HG02884 (cell line): Measurements from ENCODE around the gene LRP11.
"Not testable (repeated sequence)": the region's sequence is repeated elsewhere in the genome, so short reads cannot be mapped to it uniquely, and the experiment has no call there.

Source experiments
- ATAC-seq: cut with Tn5 transposase; IDR thresholded peaks from one replicate; pipeline ENCODE4 v1.9.1; 2021; ENCODE audit warnings: mild to moderate bottlenecking, moderate library complexity; ENCODE audit not compliant: unreplicated experiment

LRP11 gene

DNA sequence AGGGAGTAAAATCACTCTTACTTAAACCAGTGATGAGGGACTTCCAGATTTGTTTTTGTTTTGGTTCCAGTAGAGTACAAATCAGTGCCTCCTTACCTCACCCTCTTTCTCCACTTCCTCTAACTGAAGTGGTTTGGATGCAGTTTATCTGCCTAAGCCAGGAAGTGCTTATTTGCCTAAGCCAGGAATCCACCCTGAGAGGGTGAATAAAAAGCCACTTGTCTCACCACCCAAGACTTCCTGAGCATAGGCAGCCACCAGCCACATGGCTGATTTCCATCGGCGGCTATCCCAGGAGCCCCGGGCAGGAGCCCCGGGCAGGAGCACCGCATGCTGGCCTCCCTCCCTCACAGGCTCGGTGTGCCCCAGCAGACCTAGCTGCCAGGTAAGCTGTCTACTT, 12.0 kb downstream of the LRP11 start:
- ATAC-seq, result peak; percentile 52

DNA sequence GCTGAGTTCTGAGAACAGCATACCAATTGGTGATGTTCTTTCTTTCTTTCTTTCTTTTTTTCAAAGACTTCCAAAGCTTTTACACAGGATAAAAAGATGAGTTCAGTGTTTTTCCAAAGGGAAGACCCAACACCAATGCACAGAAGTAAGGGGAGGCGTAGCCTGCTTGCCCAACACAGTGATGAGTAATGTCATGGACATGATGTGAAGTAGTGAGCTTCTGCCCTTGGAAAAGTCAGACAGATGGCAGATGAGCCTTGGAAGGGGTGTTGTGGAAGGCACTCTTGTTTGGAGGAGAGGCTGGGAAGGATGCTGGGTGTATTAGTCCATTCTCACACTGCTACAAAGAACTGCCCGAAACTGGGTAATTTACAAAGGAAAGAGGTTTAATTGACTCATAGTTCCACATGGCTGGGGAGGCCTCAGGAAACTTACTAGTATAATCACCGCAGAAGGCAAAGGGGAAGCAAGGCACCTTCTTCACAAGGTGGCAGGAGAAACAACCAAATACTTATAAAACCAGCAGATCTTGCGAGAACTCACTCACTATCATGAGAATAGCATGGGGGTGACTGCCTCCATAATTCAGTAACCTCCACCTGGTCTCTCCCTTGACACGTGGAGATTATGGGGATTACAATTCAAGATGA, 12.6 kb downstream of the LRP11 start:
- no peak for ATAC-seq

DNA sequence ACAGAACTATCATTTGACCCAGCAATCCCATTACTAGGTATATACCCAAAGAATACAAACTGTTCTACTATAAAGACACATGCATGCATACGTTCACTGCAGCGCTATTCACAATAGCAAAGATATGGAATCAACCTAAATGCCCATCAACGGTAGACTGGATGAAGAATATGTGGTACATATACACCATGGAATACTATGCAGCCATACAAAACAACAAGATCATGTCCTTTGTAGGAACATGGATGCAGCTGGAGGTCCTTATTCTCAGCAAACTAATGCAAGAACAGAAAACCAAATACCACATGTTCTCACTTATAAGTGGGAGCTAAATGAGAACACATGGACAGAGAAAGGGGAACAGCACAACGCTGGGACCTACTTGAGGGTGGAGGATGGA, 15.8 kb downstream of the LRP11 start:
- not testable (repeated sequence) for ATAC-seq

DNA sequence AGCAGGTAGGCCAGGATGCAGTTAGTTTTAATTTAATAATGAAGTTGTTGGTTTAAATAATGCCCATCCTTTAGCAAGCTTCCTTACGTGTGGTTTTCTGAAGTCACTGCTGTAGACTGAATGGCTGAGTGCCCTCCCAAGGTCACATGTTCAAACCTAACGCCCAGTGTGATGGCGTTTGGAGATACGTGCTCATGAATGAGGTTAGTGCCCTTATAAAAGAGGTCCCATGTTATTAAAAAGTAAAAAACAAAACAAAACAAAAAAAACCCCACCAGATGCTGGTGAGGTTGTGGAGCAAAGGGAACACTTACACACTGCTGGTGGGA, 16.3 kb downstream of the LRP11 start:
- no peak for ATAC-seq

DNA sequence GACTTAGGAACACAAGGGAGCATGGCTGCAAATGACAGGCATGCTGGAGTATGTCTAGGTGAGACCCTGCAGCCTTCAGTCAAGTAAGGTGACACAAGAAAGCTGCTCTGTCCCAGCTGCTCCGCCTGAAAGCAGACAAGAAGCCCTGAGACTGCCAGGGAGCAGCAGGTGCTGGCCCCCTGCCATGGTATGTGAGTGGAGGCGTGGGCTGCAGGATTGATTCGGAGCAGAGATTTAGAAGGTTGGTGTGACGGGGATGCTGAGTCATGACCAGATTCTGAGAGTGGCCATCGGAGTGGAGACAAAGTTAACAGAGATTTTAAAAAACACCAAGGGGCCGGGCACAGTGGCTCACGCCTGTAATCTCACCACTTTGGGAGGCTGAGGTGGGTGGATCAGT, 17.8 kb downstream of the LRP11 start:
- no peak for ATAC-seq

DNA sequence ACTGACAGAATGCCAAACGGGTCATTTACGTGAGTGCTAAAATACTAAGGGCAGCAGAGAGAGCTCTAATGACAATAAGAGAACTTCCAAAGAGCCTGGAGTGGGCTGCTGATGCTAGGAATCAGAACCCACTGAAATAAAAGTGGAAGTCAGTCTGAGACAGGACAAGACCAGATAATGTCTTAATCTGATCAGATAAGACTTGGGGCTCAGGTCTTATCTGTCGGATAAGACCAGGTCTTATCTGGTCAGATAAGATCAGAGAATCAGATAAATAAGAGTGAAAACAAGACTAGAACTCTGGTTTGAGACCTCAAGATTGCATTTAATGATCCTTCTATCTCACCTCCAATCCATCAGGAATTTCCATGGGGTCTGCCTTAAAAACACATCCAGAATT, 18.6 kb downstream of the LRP11 start:
- no peak for ATAC-seq

DNA sequence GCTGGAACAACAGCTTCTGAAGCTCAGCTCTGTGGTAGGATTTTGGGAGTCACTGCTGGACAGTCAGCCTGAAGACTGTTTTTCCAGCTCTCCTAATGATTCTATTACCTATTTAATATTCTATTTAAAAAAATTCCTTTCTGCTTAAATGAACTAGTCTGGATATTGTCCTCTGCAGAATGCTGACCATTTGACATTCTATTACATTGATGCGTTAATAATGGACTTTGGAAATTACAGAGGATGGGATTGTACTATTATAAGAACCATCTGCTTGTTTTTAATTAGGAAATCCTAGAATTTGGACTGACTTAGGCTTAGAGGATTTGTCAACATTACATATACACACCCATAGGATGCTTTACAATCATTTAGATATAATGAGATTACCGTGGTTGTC, 19.7 kb downstream of the LRP11 start:
- no peak for ATAC-seq

DNA sequence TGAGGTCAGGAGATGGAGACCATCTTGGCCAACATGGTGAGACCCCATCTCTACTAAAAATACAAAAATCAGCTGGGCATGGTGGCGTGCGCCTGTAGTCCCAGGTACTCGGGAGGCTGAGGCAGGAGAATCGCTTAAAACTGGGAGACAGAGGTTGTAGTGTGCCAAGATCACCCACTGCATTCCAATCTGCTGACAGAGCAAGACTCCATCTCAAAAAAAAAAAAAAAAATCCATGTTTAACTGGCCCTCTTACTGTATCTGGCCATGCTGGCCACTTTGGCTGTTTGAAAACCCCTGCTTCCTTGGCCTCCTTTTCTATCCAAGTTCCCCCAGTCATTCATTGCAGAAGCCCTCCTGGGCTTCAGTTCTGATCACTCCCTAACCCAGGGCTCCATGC, 20.1 kb downstream of the LRP11 start:
- ATAC-seq, result not testable (repeated sequence)

DNA sequence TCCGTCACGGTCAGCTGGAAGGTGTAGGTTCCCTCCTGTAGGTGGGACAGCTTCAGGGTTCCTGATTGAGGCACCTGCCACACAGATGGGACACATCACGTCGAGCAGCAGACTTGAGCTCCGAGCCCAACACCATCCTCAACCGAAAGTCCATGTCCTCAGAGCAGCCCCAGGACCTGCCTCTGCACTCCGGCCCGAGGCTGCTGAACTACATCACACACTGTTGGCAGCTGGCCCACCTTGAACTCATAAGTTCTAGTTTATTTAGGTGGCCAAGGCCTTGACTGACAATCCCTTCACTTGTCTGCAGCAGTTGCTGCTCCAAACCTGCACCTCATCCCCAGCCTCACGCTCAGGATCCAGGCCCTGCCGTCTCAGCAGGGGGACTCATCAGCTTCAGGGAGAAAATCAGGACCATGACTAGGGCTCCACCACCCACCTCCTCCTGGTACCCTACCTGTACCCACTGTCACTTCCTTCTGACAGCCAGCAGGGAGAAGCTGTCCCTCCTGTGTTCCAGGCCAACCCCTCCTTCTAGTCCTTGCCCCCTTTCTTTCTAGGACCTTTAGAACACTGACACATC, 21.0 kb downstream of the LRP11 start:
- no peak for ATAC-seq

DNA sequence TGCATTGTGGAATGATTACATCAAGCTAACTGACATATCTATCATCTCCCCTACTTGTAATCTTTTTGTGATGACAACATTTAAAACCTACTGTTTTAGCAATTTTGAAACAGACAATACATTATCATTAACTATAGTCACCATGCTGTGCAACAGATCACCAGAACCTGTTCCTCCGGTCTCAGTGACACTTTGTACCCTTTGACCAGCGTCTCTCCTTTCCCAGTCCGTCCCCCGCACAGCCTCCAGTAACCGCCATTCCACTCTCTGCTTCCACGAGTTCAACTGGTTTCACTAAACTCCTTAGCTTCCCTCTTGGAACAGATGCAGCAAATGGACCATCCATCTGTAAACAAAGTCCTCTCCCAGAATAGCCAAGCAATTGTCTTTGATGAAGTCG, 21.8 kb downstream of the LRP11 start:
- ATAC-seq, result no peak

DNA sequence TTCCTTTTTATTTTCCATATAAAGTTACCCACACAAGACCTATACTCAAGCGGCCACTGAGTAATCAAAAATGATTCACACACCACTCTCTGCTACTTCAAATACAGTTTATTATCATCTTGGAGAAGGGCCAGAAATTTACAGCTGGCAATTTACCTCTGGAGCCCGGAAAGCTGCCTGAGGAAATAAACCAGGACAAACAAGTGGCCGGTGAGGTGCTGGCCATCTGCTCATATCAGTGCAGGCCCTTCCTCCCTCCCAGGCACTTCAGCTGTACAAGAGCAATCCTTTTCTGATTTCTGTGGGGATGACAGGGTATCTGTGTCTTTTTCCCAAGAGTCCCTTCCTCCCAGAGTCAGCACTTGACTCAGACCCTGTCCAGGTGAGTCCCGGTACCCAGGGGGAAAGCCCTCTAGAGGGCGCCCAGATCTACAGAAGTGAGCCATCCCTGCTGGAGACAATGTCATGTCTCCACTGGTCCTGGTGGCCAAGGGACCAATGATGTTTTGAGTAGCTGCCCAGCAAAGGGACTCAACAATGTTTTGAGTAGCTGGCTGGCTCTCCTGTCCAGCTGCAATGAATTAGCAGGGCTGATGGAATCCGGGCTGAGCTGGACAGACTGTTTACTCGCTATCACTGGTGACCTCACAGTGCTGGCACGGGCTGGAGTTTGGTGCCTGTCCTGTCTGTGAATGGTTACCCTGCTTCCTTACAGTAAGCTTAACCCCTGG, 23.6 kb downstream of the LRP11 start:
- no peak for ATAC-seq

DNA sequence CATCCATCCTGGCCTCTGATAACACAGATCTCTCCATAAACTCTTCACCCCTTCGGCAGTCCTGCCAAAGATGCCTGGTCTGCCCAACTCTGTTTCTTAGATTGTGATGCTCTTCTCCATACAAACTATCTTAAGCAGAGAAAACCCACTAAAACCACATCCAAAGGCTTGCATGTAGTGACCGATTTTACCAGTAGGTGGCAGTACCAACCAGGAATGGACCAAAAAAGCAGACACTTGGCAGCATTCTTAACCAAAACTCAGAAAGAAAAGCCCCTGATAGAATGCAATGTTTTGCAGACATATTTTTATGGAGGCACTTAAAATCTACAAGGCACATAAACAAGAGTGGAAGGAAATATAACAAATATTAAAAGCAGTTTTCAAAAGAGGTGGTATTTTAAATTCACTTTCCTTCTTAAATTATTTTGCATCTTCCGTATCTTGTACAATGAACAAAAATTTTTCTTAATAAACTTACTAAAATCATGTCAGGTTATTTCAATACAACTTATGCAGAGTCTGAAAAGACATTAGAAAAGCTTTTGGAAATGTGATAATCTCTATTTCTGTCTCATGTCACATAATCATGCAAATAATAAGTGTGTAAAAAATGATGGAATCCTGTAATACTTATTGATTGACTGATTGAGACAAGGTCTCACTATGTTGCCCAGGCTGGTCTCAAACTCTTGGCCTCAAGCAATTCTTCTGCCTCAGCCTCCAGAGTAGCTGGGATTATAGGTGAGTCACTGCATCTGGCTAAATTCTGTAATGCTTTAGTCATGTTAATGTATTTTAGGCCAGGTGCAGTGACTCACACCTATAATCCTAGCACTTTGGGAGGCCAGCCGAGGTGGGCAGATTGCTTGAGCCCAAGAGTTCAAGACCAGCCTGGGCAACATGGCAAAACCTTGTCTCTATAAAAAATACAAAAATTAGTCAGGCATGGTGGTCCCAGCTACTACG, 29.4 kb downstream of the LRP11 start:
- ATAC-seq, result no peak

DNA sequence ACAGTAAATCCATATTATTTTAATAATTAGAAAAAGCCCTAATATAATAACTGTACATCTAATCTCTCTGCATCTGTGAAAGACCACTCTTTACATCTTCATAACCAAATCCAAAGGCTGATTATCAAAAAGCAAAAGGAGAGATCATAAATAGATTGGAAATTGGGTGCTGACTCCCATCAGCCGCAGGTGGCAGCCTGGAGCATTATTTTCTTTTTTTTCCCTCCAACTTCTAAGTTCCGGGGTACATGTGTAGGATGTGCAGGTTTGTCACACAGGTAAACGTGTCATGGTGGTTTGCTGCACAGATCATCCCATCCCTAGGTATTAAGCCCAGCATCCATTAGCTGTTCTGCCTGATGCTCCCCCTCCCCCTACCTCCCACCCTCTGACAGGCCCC, 30.5 kb downstream of the LRP11 start:
- ATAC-seq, result no peak

DNA sequence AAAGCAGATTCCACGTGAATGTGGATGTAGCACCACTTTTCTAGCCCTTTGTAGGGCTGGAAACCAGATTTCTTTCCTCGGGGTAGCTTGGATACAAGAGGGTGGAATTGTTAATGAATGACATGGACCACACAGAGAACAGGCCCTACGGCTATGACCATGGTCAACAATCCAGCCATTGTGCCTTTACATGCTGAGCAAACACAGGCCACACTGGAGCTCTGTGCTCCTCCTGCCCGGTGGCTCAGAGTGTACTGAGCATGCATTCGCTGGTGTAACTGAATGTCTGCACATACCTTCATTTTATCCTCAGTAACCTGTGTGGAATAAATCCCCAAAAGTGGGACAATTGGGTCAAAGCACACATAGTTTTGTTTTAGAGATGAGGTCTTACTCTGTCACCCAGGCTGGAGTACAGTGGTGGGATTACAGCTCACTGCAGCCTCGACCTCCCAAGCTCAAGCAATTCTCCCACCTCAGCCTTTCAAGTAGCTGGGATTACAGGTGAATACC, 32.8 kb downstream of the LRP11 start:
- no peak for ATAC-seq

DNA sequence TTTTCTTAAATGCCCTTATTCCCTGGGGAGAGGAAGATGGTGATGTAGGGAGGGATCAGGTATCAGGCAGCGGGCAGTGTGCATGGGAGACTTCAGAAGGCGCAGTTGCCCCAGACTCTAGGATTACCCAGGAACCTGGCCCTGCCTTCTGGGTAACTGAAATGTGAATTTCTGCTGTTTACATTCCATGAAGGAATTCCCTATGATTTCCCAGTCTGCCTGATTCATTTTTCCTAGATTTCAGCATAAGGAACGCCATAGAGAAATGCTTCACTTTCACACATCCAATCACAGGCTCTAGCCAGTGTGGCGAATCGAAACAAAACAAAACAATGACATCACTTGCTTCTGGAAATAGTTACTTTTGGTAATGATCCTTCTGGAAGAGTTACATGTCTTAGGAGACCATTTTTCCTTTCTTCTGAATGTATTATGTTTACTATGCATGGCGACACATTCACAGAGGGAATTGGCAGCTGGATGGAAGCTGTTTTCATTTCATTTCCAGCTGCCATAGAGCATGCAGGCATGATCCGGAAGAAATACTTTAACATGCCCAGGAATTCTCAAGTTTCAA, 33.3 kb downstream of the LRP11 start:
- ATAC-seq, result no peak

DNA sequence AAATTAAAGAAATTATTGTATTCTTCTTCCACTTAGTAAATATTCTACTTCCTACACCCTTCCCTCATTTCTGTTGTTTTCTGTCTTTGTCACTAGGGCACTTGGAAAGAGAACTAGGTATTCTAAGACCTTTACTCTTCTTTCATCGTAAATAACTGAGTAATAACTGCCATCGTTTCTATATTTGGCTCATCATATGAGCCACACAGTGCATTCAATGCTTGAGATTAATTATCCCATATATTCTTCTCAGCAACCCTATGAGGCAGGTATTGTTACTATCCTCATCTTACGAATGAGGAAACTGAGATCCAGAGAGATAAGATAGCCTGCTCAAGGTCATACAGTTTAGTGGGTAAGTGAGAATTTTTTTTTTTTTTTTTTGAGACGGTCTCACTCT, 38.9 kb downstream of the LRP11 start:
- no peak for ATAC-seq

DNA sequence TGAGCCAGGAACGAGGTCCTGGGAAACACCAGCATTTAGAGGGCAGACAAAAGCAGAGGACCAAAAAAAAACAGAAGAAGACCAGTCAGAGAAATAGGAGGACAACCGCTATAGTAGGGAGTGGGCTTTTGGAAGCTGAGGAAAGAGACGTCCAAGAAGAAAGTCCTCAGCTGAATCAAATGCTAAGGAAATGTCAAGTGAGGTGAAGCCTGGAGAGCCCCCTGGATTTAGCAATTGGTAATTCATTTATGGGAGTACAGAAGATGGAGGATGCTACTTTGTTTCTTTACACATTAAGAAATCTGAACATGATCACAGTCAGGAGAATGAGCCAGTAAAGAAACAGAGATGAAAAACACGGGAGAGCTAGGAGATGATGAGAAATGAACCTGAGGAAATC, 41.1 kb downstream of the LRP11 start:
- ATAC-seq, result no peak

DNA sequence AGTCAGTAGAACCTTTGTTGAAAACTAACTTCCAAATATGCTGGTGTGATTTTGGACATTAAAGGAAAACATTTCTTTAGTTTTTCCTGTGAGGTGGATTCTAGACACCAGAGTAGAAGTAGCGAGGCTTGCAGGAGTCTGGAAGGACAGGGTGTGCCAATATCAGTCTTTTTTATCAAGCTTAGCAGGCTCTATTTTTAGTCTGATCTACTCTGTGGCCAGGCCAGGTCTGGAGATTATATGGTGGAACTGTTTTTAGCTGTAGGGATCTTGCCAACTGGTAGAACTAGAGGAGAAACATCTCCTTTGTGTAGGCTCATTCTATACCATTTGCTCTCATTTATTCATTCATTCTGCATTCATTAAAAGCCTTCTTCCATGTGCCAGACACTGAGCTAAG, 42.7 kb downstream of the LRP11 start:
- ATAC-seq, result no peak

DNA sequence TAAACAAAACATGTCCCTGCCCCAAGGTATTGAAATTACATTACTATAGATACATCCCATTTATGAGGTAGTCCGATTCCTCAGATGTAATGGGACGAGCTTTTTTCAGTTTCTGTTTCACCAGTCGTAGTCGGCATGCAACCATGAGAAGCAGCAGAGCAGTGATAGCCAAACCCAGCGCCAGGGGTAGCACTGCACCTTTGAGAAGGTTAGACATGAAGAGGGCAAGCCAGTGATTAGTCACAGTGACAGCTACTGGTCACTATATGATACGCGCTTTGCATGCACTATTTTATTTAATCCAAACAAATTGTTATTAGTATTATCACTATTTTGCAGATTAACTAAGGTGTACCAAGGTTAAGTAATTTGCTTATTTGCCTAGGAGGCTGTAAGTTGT, 43.7 kb downstream of the LRP11 start:
- no peak for ATAC-seq

DNA sequence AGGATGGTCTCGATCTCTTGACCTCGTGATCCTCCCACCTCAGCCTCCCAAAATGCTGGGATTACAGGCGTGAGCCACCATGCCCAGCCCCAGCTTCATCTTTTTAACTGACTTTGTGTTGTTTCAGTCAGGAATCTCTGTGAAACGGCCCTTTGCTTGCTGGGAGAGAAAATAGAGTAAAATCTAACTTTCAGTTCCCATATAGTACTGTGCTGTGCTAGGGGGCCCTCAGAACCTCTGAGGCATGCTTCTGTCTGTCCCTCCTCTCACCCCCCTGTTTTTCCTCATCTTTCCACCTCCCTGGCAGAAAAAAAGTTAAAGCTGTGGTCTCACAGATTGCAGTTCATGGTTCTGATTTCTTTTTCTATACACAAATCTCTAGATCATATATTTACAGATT, 48.4 kb downstream of the LRP11 start:
- peak; percentile 75 for ATAC-seq

DNA sequence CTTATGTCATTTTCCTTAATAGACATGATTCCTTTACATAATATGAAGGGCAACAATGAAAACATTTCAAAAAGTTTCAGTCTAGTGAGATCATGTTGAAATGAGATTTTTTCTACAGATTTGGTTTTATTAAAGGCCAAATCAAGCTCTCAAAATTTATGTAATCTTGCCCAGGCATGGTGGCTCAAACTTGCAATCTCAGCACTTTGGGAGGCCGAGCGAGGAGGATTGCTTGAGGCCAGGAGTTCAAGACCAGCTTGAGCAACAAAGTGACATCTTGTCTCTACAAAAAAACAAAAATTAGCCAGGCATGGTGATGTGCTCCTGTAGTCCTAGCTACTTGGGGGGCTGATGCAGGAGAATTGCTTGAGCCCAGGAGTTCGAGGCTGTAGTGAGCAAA, 50.8 kb downstream of the LRP11 start:
- no peak for ATAC-seq
